ENCODE measurements around the gene KREMEN2.
"Not testable (repeated sequence)": the region's sequence is repeated elsewhere in the genome, so short reads cannot be mapped to it uniquely, and the experiment has no call there.

Gene KREMEN2

DNA sequence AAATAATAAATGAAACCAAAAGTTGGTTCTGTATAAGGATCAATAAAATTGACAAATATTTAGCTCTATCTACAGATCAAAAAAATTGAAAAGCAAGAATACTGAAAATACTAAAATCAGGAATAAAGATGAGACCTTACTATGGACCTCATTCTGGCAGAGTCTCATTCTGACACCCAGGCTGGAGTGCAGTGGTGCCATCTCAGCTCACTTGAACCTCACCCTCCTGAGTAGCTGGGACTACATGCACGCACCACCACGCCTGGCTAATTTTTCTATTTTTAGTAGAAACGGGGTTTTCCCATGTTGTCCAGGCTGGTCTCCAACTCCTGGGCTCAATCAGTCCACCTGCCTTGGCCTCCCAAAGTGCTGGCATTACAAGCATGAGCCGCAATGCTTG is 22.0 kb upstream of the KREMEN2 start:
- no peak for DNase-seq (ENCODE audit: low spot score)

DNA sequence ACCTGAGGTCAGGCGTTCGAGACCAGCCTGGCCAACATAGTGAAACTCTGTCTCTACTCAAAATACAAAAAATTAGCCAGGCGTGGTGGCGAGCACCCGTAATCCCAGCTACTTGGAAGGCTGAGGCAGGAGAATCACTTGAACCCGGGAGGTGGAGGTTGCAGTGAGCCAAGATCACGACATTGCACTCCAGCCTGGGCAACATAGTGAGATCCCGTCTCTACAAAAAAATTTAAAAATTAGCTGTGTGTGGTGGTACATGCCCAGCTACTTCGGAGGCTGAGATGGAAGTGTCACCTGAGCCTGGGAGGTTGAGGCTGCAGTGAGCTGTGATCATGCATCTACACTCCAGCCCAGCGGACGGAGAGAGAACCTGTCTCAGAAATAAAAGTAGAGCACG is 20.4 kb upstream of the KREMEN2 start:
- not testable (repeated sequence) for DNase-seq (ENCODE audit: low spot score)

DNA sequence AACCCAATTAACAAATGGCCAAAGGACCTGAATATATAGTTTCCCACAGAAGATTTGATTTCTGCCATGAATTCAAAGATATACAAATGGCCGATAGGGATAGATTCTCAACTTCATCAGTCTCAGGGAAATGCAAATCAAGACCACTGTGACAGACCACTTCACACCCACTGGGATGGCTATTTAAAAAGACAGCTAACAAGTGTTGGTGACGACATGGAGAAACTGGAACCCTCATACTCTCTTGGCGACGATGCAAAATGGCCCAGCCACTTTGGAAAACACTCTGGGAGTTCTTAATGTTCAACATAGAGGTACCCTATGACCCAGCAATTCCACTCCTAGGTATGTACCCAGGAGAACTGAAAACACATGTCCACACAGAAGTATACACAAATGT is 17.4 kb upstream of the KREMEN2 start:
- DNase-seq (ENCODE audit: low spot score): no peak

DNA sequence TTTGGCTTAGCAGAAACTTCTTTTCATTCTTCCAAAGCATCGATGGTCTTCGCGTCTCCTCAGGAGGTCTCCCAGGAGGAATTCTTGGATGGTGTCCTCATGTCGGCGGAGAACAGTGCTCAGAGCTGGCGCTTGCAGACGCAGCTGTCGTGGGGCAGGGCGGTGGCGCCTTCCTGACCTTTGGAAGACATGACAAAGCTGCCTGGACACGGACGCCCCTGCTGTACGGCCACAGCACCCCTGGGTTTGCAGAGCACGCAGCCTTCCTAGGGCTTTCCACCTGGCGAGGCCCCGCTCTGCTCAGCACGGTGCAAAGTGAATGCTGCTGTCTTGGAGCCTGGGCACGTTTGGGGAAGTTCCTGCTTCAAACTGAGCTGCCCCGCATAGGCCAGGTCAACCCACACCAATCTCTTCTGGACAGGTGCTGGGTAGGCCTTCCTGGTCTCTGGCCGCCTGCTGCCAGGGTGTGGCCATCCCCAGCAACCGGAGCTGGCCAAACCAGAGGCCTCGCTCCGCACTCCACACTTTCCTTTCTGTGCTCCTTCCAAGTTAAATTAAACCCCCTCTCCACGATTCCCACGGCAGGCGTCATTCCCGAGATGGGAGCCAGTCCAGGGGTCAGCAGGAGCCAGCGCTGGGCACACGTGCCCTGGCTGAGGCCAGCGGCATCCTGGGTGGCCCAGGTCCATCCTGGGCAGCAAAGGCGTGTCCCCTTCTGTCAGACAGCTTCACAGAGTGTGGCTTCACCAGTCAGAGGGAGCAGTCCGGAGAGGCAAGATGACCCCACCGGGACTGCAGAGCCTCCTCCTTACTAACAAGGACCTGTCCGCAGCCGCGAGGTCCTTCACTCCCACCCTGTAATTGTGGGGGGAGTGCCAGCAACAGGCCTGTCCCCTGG is 15.0 kb upstream of the KREMEN2 start:
- DNase-seq (ENCODE audit: low spot score): no peak

DNA sequence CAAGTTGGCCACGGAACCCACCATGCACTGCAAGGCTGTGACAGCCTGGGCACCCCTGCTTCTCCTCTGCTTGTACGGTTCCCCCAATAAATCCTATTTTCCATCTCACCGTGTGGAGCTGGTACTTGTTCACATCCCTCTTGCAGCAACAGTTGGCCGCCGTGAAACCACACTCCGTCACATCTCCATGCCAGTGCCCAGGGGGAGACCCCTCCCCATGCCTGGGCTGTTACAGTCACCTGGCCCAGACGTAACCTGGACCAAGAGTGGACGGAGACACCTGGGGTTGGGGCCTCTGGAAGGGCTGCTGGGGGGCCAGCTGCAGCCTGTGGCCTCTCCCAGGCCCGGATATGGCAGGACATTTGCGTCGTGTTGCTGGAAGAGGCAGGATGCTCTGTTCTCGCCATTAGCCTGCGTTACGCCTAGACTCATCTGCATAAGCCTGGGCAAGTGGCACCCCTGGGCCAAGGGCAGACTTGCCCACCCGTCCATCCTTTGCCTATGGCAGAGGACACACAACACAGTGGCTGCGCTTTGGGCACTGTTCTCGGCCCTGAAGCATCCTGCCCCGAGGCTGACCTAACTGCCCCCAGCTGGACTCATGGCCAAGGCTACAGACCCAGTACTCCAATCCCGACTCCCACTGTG is 14.2 kb upstream of the KREMEN2 start:
- DNase-seq (ENCODE audit: low spot score): no peak

DNA sequence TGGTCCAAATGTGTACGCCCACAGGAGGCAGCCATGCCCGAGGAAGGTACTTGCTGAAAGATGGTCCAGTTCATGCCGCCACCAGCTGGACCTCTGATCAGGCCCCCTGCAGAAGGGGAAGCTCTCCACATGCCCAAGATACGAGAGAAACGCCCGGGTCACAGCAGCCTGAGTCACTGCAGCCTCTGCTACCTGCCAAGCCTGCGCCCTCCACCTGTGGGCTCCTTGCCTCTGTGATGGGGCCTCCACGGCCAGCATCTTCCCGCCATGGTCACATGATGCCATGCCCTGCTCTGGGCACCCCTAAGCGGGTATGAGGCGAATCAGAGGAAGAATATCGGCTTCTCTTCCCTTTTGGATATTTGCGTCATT is 13.7 kb upstream of the KREMEN2 start:
- DNase-seq (ENCODE audit: low spot score): no peak

DNA sequence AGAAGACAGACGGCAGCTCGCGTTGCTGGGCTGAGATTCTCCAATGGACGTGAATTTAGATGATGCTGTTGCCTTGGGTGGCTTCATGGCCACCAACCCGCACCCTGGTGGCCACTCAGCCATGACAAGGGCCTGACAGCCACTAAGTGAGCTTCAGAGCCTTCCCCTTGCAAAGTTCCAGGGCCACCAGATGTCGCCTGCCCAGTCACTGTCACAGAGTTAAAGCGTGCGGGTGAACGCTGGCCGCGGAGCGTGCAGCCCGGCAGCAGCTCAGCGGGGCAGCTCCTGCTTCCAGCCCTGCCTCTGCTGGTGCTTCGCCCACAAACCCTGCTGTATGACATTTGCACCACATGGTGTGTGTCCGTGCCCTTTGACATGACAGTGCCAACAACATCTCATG is 13.3 kb upstream of the KREMEN2 start:
- DNase-seq (ENCODE audit: low spot score): no peak

DNA sequence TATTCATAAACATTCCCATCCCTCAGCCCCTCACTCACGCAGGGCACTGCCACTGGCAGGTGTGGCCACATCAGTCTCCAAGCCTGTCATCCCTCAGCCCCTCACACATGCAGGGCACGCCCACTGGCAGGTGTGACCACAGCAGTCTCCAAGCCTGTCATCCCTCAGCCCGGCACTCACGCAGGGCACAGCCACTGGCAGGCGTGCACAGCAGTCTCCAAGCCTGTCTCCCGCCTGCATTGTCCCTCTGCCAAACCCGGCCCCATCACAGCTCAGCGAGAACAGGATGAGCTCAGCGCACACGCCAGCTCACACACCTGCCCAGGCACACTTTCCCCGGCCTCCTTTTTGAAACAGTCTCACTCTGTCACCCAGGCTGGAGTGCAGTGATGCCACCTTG is 11.4 kb upstream of the KREMEN2 start:
- no peak for DNase-seq (ENCODE audit: low spot score)

DNA sequence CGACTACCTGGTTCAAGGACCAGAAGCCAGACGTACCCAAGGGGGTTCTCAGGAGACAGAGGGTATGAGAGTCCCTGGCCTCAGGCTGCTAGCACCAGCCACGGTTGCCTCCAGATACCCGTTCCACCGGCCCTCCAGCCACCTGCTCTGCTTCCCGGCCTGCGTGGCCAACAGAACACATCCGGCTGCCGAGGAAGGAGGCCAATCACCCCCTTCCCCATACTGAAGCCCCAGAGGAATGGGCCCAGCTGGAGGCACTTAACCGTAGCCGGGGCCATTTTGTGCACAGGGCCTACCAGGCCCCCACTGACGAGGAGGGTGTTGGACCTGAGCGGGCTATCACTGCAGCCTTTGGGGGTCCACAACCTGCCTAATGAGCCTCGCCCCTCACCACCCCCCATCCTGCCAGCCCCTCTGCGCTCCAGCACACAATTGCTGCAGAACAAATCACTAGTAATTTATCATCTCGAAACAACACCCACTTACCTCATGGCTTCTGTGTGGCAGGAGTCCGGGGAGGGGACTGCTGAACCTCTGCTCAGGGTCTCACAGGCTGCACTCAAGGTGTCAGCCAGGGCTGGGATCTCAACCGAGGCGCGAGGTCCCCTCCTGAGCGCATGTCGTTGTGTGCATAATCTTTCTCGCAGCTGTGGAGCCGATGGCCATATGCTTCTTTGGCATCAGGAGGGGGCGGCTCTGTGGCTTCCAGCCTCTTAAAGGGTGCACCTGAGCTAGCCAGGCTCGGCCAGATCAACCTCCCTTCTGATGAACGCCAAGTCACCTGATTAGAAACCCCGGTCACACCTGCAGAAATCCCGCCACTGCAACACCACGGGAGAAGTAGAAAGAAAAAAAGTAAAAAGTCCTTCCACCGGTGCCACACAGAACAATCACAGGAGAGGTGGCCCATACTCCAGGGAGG is 10.1 kb upstream of the KREMEN2 start:
- DNase-seq (ENCODE audit: low spot score): no peak

DNA sequence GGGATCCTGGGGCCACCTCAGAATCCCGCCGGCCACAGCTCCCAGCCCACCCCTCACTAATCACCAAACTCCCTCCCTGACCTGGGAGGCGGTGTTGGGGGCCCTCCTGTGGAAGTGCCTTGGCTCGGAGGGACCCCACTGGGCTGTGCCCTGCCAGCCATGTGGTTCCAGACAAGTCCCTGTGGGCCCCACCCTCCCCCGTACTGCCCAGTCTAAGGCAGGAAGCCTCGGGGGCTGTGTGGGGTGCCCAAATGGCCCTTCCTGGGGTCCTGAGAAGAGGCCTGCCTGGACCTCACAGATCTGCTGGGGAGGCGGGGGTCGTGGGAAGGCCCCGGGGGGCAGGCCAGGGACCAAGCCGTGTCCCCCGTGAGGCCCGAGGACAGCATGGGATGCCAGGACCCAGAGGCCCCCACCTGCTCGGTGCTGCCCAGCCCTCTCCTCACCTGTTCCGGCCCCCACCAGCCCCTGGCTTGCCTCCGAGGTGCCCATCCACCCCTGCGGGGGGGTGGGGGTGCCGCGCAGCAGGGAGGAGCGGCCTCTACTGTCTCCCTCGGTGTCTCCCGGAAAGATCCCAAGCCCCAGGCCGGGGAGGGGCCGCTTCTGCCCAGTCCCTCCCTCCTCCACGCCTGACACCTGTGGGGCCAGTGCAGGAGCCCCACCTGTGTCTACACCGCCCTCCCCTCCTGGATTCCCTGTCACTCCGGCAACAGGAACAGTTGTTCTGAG is 9.3 kb upstream of the KREMEN2 start:
- DNase-seq (ENCODE audit: low spot score): no peak

DNA sequence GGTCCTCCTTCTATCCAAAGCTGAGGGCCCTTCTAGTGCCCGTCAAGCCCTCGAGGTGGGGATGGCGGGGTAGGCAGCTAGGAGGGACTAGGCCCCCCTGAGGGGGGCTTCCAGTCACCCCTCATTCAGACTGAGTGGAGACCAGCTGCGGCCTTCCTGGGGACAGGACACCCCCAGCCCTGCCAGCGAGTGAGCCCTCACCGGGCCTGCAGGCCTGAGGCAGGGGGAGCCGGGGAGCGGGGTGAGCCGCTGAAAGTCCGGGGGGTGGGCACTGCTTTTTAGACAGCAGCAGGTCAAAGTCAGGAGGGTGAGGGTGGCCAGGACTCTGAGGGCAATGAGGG is 8.7 kb upstream of the KREMEN2 start:
- no peak for DNase-seq (ENCODE audit: low spot score)

DNA sequence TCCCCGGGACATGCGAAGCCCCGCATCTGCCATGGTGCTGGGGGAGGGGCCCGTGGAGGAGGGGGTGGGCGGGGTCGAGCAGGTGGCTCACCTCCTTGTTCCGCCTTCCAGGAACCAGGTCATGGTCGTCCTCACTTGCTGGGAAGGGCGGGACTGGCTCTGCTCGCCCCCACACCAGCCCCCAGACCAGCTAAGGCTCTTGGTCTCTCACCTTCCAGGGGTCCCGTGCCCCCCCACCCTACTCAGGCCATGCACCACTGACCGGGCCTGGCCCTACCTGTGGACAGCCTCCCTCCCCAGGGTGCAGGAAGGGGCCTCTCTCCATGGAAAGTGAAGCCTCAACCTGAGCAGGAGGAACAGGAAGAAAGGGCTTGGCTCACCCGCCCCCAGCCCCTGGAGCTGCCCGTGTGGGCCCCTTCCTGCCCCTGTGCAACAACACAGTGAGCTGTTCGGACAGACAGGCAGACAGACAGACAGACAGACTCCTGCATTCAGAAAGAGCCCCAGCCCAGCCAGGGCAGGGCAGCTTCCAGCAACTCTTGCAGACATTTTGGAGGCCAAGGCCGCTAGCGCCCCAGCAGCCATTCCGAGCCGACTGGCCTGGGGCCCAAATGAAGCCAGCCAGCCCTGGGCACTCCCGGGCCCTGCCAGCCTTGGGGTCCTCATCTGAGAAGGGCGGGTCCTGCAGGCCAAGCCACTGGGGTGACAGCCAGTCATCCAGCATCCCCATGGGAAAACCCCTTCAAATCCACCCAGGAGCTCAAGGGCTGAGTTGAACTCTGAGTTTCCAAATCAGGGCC is 8.1 kb upstream of the KREMEN2 start:
- DNase-seq (ENCODE audit: low spot score): no peak

DNA sequence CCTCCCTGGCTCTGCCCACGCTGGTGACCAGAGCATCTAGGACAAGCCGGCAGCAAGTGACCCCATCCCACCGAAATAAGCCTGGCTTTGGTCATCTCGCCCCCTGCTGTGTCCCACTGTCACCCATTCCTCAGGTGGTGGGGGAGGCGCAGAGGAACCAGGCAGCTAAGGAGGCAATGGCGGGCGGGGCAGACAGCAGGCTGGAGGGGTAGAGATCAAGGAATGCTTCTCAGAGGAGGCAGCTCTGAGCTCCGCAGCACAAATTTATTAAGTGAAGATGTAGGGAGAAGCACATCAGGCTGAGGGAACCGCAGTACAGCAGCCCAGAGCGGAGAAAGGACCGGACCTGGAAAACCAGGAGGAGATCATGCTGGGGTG is 7.5 kb upstream of the KREMEN2 start:
- DNase-seq (ENCODE audit: low spot score): no peak

DNA sequence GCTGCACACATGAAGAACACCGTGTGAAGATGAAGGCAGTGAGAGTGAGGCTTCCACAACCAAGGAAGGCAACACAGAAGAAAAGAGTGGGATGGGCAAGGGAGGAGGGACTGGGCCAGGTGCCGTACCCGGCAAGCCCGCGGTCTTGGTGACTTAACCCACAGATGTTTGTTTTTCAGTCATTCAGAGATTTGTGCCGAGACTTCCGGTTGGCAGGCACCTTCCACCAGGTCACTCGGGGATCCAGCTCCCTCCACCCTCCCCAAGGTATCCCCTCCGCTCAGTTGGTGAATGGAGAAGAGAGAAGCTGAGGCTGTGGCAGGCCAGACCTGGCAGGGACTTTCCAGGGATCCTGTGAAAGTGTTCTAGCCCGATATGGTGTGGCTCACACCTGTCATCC is 4.9 kb upstream of the KREMEN2 start:
- no peak for DNase-seq (ENCODE audit: low spot score)

DNA sequence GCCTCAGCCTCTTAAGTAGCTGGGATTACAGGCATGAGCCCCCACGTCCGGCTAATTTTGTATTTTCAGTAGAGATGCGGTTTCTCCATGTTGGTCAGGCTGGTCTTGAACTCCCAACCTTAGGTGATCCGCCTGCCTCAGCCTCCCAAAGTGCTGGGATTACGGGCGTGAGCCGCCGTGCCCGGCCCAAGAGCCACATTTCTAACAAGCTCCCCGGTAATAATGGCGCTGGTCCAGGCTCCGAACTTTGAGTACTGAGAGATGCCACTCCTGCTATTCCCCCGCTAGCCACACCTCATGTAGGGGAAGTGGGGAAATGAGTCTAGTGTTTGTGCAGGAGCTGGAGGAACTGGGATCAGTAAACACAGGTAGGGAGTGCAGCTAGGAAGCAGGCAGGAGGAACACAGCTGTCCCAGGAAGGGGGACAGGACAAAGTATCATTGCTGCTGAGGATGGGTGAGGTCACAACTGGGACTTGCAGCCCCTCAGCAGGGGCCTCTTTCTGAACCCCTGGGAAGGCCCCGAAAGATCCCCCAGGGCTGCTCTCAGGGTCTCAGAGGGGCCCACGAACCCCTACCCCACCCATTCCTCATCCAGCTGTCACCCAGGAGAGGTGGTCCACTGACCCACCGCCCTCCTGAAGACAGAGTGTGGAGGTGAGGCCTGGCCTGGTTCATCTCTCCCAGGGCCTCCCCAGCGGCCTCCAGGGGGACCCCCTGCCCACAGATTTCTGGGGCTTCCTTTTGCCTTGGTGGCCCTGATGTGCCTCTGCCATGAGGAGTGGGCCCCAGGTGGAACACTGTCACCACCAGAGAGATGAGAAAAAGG is 3.7 kb upstream of the KREMEN2 start:
- no peak for DNase-seq (ENCODE audit: low spot score)

DNA sequence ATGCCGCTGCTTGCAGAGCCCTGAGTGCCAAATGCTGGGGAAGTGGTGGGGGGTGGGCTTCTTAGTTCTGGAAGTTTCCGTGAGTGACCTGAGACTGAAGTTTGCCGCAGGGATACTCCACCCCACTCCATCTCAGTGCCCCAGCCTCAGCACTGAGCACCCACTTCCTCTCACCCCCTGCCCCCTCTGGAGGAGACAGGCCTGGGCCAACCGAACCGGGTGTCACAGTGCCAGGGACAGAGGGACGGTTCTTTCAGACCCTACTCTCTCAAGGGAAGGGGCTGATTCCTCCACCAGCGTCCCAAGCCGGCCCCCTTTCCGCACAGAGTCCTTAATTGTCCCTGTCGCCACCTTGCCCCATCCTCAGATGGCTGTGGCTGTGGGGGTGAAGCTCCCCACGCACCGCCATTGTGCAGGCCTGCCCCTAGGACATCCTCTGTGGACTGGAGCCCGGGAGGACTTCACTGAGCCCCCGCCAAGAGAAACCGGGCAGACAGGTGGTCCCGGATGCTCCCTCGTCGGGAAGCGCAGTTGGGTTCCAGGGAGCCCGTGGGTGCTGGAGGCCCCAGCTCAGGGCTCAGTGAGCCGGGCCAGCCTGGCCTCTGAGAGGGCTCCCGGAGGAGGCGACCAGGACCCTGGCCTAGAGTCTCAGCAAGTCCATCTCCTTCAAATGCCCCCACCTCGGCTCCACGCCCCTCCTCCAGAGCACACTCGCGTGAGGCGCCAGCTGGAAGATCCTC is 1.6 kb upstream of the KREMEN2 start:
- no peak for DNase-seq (ENCODE audit: low spot score)

DNA sequence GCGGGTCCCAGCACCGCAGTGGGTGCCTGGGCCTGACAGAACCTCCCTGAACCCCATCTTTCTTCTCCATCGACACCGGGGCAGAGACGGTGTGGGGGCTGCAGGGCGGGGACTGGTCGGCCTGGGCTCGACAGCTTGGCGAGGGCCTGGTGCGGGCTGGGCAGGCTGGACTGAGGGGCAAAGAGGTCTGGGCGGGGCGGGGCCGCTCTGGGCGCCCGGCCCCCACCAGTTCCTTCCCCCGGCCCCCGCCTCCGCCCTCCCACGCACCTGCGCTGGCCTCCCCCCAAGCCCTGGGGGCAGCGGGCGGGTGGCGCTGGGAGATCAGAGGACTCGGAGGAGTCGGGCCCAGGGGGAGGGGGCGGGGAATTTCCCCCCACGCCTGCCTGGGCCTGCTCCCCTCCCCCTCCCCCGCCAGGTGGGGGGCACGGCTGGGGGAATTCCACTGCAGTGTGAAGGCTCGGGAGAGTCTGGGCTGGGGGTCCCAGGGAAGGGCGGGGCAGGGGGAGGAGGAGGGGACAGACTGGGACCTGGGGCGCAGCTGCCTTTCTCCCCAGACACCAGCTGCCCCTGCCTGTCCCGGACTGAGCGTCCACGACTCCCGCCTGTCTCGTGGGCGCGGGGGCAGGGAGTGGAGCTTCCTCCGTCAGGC is 877 bp upstream of the KREMEN2 start:
- no peak for DNase-seq (ENCODE audit: low spot score)

DNA sequence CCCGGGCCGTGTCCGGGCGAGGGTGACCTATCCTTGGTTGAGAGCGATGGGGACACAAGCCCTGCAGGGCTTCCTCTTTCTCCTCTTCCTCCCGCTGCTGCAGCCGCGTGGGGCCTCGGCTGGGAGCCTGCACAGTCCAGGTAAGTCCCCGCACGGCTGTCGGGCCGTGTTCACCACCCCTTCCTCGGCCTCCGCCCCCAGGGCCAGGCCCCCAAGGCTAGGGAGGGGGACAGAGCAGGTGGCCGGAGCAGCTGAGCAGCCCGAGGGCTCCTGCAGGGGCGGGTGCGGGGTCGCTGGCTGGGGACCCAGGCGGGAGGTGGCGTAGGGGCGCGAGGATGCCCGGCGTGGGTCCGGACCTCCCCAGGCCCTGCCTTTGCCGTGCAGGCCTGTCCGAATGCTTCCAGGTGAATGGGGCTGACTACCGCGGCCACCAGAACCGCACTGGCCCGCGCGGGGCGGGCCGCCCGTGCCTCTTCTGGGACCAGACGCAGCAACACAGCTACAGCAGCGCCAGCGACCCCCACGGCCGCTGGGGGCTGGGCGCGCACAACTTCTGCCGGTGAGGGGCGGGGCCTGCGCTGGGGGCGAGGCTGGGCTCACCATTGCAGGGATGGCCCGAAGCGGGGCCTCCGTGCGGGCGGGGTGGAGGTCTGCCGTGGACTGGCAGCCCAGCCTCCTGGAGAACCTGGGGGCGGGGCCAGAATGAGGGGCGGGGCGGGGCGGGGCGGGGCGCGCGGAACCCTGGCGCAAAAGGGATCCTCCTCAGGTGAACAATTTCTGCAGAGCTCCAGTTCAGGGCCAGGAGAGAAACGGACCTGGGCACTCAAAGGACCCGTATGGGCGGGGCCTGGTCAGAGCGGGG is 631 bp downstream of the KREMEN2 start:
- DNase-seq (ENCODE audit: low spot score): no peak

Data from Ammon's horn (tissue), 1 donor.